GM18517 (cell line): ENCODE results near the gene UBE2N.
A peak's percentile ranks its signal among the peaks of the same experiment; 100 is the strongest.
"Not testable (repeated sequence)": the region's sequence is repeated elsewhere in the genome, so short reads cannot be mapped to it uniquely, and the experiment has no call there.

Source experiments
- ATAC-seq: cut with Tn5 transposase; IDR thresholded peaks from one replicate; pipeline ENCODE4 v1.9.1; 2021; ENCODE audit warnings: mild to moderate bottlenecking, moderate library complexity; ENCODE audit not compliant: unreplicated experiment

UBE2N gene

DNA sequence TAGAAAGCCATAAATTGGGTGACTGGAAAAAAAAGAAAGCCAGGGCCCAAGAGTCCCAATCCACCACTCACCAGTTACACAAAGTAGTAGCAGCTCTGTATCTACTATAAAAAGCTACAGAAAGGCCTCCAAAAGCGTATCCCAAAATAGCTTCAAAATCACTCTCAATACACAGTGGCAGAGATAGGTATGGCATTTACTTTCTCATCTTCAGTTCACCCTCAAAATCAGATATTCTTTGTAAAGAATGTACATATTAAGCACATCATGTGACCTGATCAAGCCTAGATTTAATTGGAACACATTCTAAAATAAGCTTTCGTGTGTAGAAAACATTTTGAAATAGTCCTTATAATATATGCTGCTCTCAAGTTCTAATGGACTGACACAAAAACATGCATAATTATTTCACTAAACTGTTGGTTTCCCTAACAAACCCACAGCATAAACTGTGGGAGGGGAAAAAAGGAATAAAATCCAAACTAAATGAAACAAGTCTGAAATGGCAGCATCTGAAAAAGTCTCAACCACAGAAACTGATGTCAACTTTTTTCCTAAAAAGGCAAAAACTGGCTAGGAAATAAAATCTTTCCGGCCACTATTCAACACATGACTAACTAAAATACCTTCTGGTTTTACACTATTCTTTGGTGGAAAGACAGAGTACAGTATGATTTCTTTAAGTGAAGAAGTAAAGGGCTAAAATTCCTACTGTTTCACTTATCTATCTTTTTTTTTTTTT lies 25.9 kb downstream of the UBE2N start:
- ATAC-seq = peak; percentile 41

- no peak for ATAC-seq
Observed at GRCh38 chr12:93413064-93413463, 28.7 kb downstream of the UBE2N start.

- ATAC-seq = not testable (repeated sequence)
Observed at GRCh38 chr12:93412396-93412795, 29.4 kb downstream of the UBE2N start.

- not testable (repeated sequence) for ATAC-seq
Observed at GRCh38 chr12:93411060-93411459, 30.7 kb downstream of the UBE2N start.

DNA sequence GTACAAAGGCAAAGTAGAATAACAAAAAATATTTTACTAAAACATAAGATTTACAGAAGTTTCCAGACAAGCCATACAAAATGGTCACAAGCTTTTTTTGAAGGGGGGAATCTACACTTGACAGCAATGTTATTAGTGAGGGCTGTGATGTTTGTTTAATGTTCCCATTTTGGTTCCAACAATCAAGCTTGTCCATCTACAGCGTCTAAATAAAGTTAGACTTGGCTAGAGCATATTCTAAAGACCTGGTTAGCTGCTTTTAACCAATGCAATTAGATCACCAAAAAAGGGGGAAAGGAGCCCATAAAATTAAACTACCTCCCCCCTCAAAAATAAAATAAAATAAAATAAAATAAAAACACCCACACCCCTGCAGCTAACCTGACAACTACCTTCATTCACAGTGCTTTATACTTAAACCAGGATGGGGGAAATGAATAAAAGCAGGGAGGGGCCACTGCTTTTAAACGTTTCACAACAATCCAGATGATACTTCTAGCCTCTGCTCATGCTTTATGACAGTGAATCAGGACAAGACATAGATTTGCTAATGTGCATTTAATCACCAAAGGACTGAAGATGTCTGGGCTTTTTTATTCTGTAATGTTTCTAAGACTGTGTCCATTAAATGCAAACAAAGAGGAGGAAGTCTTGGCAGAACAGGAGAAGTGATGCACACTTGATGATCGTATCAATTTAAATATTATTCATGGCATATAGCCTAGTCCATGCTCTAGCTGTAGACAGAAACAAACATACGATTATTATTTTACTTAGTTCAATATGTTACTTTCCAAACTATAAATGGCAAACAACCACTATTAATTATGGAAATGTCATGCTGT lies 32.2 kb downstream of the UBE2N start:
- ATAC-seq = not testable (repeated sequence)

DNA sequence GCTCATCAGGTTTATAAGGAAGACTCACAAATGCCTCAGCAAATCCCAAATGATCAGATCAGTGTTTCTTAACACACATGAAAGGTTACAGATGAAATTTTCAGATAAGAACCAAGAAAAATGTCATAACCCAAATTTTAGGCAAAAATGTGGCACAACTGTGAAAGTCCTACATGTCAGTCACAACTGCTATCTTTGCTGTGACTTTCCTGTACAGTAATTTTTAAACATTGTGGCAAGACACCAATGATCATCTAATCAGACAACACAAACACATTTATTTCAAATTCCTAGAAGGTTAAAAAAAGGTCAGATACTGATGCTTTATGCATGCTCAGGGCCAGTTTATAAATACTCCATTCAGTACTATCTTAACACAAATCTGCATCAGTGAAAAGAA lies 32.9 kb downstream of the UBE2N start:
- ATAC-seq = no peak

DNA sequence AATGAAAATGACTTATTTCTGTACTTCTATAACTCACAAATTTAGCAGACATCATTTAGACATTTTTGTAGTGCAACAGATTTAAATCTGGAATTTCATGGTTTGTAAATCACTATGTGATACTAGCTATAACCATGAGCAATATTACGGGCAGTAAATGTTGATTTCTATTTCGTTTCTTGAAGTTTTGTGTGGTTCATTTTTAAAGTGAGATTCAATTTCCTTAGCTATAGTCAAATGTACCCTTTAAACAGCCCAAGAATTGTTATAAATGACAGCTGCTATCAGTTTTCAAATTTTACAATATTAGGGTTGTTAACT lies 33.8 kb downstream of the UBE2N start:
- ATAC-seq = no peak

GRCh38 chr12:93407054-93407962 lies 34.4 kb downstream of the UBE2N start:
- ATAC-seq = no peak

- no peak for ATAC-seq
Observed at GRCh38 chr12:93404961-93405849, 36.5 kb downstream of the UBE2N start.

GRCh38 chr12:93403988-93404803 lies 37.6 kb downstream of the UBE2N start:
- no peak for ATAC-seq

DNA sequence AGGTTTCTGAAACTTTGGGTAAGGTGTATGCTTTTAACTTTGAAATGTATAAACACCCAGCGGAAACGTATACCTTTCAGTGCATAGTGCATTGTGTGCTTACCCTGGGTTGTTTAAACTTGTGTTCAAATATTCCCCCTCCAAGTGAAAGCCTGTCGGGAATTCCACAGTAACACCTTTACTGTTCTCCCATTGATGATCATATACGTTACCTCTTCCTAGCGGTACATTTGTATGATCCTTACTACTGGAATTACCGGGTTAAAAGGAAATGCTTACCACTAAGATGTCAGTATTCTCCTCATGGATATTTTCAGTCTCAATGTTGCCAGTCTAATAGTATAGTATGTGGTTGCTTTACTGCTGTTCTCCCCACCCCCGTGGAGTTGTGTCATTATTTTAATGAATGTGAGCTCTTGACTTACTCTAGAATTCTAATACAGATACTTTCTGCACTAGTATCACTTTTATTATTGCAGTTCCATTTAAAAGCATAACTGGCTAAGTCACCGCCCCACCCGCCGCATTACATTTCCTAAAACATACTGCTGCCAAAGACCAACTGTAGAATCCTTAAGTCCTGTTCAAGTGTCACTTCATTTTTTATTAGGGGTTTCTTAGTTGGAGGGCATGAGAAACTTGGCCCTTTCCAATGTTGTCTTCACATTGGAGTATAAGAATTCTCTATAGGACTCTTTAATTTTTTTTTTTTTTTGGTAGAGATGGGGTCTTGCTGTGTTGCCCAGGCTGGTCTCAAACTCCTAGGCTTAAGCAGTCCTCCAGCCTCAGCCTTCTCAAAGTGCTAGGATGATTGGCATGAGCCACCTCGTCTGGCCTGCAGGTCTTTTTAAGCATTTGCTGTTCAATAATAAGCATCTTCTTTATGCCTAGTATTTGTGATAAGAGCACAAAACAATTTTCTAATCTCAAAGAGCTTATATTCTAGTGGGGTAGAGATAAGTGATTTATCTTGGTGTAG lies 39.1 kb downstream of the UBE2N start:
- ATAC-seq = no peak

DNA sequence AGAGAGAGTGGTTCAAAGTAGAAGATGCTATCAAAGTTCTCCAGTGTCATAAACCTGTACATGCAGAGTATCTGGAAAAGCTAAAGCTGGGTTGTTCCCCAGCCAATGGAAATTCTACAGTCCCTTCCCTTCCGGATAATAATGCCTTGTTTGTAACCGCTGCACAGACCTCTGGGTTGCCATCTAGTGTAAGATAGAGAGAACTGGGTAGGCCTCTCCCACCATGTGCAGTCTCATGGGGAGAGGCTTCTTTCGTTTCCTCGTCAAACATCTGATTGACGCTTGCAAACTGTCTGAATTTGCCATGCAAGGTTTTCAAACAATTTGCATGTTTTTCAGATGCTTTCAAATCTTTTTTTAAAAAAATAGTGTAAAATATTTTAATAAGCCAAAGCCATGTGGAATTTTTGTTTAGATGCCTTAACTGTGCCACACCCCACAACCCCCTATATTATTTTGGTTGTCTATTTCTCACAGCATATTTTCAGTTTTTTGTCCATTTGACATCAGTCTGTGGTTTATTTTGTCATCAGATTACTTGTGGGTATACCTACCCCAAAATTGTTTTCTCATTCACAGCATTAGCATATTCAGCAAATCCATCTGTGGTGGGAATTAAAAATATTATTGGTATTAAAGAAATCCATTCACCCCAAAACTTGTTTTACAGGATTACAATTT lies 42.4 kb downstream of the UBE2N start:
- peak; percentile 72 for ATAC-seq

- ATAC-seq = no peak
Observed at GRCh38 chr12:93397412-93397811, 44.3 kb downstream of the UBE2N start.

DNA sequence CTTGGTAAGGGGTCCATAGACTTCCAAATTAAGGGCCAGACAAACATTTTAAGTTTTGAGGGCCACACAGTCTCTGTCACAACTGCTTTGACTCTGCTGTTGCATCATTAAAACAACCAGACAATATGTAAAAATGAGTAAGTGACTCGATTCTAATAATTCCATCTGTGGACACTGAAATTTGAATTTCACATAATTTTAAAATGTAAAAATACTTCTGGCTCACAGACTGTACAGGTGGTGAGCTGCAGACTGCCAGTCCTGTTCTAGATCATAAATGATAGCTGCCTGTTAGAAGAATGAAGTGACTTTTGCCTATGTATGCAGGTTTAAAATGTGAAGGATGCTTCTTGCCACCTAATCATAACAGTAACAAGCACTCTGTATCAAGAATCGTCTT lies 48.3 kb downstream of the UBE2N start:
- ATAC-seq = no peak

DNA sequence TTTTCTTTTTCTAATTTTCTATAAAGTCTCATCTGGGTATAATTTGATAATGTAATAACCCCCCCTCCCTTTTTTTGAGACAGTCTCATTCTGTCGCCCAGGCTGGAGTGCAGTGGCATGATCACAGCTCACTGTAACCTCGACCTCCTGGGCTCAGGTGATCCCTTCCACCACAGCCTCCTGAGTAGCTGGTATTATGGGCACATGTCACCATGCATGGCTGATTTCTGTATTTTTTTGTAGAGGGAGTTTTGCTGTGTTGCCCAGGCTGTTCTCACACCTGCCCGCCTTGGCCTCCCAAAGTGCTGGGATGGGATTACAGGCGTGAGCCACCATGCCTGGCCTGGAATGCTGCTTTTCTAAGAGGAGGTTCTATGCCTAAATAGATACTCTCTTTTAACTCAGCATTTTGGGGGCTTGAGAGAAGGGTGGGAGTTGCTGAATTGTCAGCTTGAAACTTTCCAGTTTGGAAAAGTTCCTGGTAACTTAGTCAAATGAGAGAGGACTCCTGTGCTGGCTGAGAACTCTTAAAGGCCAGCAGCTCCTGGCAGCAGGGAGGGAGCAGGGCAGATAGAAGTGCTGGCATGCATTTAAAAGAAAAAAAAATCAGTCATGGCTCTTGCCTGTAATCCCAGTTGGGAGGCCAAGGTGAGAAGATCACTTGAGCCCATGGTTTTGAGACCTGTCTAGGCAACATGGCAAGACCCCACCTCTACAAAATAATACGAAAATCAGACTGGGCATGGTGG lies 51.0 kb downstream of the UBE2N start:
- no peak for ATAC-seq

DNA sequence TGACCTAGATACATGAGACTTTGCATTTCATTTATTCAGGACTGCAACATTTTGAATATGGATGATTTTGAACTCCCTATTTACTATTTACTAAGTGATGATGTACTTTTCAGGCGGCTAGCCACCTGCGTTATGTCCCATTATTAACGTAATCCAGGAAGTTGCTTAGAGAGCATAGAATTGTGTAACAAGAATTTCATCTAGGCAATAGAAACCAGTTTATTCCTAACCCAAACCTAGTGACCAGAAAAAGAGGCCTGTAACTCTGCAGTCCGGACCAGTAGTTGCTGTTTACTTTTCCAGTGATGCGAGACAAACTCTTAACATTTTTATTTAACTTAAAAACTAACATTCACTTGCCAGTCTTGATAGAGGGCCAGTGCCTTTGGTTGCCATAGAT lies 51.7 kb downstream of the UBE2N start:
- no peak for ATAC-seq

GRCh38 chr12:93387780-93388179 lies 54.0 kb downstream of the UBE2N start:
- ATAC-seq = no peak
